ENCODE data around the gene RASAL2. TPM values are rescaled to one million over a fixed set of nuclear protein-coding genes. Genes with fewer than 3 reads are reported as not detected.

The RASAL2 gene
- polyA plus RNA-seq, 2 of the 4 experiments (the other 2 are of a cell fraction): 7.1 to 17.6 TPM

DNA sequence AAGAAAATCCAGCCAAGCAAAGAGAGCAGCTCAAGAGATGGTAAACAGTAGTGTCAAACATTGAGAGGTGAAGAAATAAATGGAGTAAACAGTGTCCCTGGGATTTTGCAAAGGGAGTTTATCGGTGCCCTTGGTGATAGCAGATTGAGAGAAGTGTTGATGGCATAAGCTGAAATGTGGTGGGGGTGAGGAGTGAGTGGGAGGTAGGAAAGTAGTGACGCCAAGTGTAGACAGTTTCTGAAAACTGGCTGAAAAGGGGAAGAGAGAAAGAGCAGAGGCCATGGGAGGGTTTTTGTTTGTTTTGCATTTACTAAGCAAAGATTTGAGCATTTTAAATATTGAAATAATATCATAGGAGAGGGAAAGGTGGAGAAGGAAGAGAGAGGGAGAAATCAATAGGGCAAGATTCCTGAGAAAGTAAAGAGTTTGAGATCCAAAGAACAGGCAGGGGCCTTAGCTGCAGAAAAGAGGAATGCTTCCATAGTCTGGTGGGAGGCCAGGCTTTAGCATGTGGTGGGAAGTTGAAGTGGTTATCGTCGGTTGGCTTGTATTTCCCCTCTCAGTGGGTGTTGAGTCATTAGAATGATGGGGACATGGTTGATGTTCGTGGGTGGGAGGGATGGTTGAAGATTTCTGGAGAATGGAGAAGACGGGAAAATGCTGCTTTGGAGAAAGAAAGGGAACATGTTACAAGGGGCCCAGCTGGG, 26.8 kb upstream of the RASAL2 start:
- whole genome bisulfite sequencing (ENCODE audit: missing lambda C conversion rate): 80% methylated on average over 6 of the region's 6 CpGs
- FAIRE-seq: no peak
- TF ChIP-seq BHLHE40 (IDR thresholded peaks at IDR 0.05; ENCODE audit: low read depth, low read length) (no peak), JUNB (IDR thresholded peaks at IDR 0.05) (no peak), ZNF302 (CRISPR knock-in tag; IDR thresholded peaks at IDR 0.05) (no peak), HOXB13 (CRISPR knock-in tag; IDR thresholded peaks at IDR 0.05; ENCODE audit: low read depth) (no peak), RAD21 (conservative IDR thresholded peaks at IDR 0.05 in 1 of 2, IDR thresholded peaks at IDR 0.05 in 1 of 2) (no peak), EHMT2 (IDR thresholded peaks at IDR 0.05; ENCODE audit: low read depth) (no peak), EP300 (IDR thresholded peaks at IDR 0.05) (no peak)
- TF ChIP-seq, protein P1, sequence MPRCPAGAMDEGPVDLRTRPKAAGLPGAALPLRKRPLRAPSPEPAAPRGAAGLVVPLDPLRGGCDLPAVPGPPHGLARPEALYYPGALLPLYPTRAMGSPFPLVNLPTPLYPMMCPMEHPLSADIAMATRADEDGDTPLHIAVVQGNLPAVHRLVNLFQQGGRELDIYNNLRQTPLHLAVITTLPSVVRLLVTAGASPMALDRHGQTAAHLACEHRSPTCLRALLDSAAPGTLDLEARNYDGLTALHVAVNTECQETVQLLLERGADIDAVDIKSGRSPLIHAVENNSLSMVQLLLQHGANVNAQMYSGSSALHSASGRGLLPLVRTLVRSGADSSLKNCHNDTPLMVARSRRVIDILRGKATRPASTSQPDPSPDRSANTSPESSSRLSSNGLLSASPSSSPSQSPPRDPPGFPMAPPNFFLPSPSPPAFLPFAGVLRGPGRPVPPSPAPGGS (IDR thresholded peaks at IDR 0.05): no peak
- TF ChIP-seq, protein P2, sequence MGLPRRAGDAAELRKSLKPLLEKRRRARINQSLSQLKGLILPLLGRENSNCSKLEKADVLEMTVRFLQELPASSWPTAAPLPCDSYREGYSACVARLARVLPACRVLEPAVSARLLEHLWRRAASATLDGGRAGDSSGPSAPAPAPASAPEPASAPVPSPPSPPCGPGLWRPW (IDR thresholded peaks at IDR 0.05): no peak
- TF ChIP-seq, protein P3, sequence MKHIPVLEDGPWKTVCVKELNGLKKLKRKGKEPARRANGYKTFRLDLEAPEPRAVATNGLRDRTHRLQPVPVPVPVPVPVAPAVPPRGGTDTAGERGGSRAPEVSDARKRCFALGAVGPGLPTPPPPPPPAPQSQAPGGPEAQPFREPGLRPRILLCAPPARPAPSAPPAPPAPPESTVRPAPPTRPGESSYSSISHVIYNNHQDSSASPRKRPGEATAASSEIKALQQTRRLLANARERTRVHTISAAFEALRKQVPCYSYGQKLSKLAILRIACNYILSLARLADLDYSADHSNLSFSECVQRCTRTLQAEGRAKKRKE (CRISPR knock-in tag; IDR thresholded peaks at IDR 0.05; ENCODE audit: low read depth): no peak
- TF ChIP-seq, protein P4, sequence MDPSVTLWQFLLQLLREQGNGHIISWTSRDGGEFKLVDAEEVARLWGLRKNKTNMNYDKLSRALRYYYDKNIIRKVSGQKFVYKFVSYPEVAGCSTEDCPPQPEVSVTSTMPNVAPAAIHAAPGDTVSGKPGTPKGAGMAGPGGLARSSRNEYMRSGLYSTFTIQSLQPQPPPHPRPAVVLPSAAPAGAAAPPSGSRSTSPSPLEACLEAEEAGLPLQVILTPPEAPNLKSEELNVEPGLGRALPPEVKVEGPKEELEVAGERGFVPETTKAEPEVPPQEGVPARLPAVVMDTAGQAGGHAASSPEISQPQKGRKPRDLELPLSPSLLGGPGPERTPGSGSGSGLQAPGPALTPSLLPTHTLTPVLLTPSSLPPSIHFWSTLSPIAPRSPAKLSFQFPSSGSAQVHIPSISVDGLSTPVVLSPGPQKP (IDR thresholded peaks at IDR 0.05; ENCODE audit: low read depth, low read length): no peak
- TF ChIP-seq, protein P5, sequence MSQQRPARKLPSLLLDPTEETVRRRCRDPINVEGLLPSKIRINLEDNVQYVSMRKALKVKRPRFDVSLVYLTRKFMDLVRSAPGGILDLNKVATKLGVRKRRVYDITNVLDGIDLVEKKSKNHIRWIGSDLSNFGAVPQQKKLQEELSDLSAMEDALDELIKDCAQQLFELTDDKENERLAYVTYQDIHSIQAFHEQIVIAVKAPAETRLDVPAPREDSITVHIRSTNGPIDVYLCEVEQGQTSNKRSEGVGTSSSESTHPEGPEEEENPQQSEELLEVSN (IDR thresholded peaks at IDR 0.05; ENCODE audit: borderline replicate concordance, low read depth): no peak
- TF ChIP-seq, protein P6, sequence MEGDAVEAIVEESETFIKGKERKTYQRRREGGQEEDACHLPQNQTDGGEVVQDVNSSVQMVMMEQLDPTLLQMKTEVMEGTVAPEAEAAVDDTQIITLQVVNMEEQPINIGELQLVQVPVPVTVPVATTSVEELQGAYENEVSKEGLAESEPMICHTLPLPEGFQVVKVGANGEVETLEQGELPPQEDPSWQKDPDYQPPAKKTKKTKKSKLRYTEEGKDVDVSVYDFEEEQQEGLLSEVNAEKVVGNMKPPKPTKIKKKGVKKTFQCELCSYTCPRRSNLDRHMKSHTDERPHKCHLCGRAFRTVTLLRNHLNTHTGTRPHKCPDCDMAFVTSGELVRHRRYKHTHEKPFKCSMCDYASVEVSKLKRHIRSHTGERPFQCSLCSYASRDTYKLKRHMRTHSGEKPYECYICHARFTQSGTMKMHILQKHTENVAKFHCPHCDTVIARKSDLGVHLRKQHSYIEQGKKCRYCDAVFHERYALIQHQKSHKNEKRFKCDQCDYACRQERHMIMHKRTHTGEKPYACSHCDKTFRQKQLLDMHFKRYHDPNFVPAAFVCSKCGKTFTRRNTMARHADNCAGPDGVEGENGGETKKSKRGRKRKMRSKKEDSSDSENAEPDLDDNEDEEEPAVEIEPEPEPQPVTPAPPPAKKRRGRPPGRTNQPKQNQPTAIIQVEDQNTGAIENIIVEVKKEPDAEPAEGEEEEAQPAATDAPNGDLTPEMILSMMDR (IDR thresholded peaks at IDR 0.05): no peak
- TF ChIP-seq, protein P7, sequence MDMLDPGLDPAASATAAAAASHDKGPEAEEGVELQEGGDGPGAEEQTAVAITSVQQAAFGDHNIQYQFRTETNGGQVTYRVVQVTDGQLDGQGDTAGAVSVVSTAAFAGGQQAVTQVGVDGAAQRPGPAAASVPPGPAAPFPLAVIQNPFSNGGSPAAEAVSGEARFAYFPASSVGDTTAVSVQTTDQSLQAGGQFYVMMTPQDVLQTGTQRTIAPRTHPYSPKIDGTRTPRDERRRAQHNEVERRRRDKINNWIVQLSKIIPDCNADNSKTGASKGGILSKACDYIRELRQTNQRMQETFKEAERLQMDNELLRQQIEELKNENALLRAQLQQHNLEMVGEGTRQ (IDR thresholded peaks at IDR 0.05): no peak
- no peaks in the 10 kb centered on the region for H3K4me1 ChIP-seq
- POLR2A ChIA-PET: no interaction called here
- no peaks in the 10 kb centered on the region for H3K9me3 ChIP-seq
- H3K27ac ChIP-seq: no peak overlapping the region
- no peak overlapping the region for H3K4me3 ChIP-seq
- CTCF ChIA-PET: interaction anchor here (0.9 to 2.0 kb wide), 2 partner anchors 8 to 35 kb away, joined by 3 to 4 read pairs; no protein-coding TSS in a partner anchor
- no peak overlapping the region for H3K4me2 ChIP-seq
- DNase-seq (ENCODE audit: low read depth in 1 of 2, low spot score in 1 of 2): no peak
- no peak for ATAC-seq

DNA sequence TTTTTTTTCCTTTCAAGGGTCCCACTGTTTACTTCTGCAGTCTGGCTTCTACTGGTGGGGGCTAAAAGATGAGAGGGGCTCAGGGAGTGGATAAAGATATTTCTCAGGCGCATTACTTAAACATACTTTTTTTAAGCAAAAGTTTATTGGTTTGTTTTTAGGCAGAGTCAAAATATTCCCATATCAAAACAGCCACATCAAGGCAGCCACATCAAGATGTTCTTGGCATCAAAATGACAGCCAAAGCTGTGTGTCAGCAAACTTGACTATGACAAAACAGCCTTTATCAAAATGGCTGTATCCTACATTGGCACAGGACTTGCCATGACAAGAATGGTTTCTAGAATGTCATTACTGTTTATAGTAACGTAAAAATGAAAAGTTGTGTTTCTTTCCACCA, 22.1 kb upstream of the RASAL2 start:
- TF ChIP-seq HEYL (CRISPR knock-in tag; IDR thresholded peaks at IDR 0.05) (no peak), JUN (IDR thresholded peaks at IDR 0.05) (no peak), HOXA7 (CRISPR knock-in tag; IDR thresholded peaks at IDR 0.05) (no peak), RNF2 (IDR thresholded peaks at IDR 0.05; ENCODE audit: borderline replicate concordance, low read depth) (no peak), NR3C1 (IDR thresholded peaks at IDR 0.05) (no peak)
- H3K4me3 ChIP-seq: no peak overlapping the region
- FAIRE-seq (no peak), DNase-seq (ENCODE audit: low read depth in 1 of 2, low spot score in 1 of 2) (no peak), ATAC-seq (no peak)
- ChIA-PET POLR2A (no interaction called here), CTCF (interaction anchor here (1.1 to 1.5 kb wide), 2 partner anchors 17 to 34 kb away, joined by 4 read pairs; no protein-coding TSS in a partner anchor)
- H3K27ac ChIP-seq: no peak overlapping the region
- no peak overlapping the region for H3K4me2 ChIP-seq
- H3K4me1 ChIP-seq: no peaks in the 10 kb centered on the region
- no peaks in the 10 kb centered on the region for H3K9me3 ChIP-seq
- 94% methylated on average over 2 of the region's 2 CpGs for WGBS (ENCODE audit: missing lambda C conversion rate)

Measured in A549 (cell line).